Measurements from ENCODE around the gene C6orf89. TPM values are rescaled to one million over a fixed set of nuclear protein-coding genes. Genes with fewer than 3 reads are reported as not detected.
"Not testable (repeated sequence)": the region's sequence is repeated elsewhere in the genome, so short reads cannot be mapped to it uniquely, and the experiment has no call there.

The C6orf89 gene
- total RNA-seq, 4 donors from 2014 or later = 18.6 to 34.9 (median 23.1) TPM

GRCh38 chr6:36940027-36940426 is 54.3 kb downstream of the C6orf89 start:
- H3K36me3 ChIP-seq = no peaks in the 10 kb centered on the region
- H3K27ac ChIP-seq = no peak overlapping the region
- intact Hi-C loops (cut with DNase I) = no loop called here
- no peak for DNase-seq
- no peaks in the 10 kb centered on the region for H3K9me3 ChIP-seq
- no peak overlapping the region for H3K4me3 ChIP-seq
- no peaks in the 10 kb centered on the region for H3K4me1 ChIP-seq
- H3K27me3 ChIP-seq = peaks cover 0 to 13% (median 0%) of the 10 kb centered on the region in 4 donors
- WGBS, 2 donors = 93% methylated on average over 10 of the region's 10 CpGs
- no peak for TF ChIP-seq CTCF (IDR thresholded peaks at IDR 0.05)
- no peak for TF ChIP-seq POLR2A (IDR thresholded peaks at IDR 0.05)

DNA sequence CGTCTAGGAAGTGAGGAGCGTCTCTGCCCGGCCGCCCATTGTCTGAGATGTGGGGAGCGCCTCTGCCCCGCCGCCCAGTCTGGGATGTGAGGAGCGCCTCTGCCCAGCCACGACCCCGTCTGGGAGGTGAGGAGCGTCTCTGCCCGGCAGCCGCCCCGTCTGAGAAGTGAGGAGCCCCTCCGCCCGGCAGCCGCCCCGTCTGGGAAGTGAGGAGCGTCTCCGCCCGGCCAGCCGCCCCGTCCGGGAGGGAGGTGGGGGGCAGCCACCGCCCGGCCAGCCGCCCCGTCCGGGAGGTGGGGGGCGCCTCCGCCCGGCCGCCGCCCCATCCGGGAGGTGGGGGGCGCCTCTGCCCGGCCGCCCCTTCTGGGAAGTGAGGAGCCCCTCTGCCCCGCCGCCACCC is 55.8 kb downstream of the C6orf89 start:
- H3K27ac ChIP-seq; DNase-seq; H3K4me3 ChIP-seq; H3K9me3 ChIP-seq; H3K36me3 ChIP-seq; H3K4me1 ChIP-seq; intact Hi-C loops (cut with DNase I): not testable (repeated sequence)
- no CpG with 5 or more reads among the region's 40 CpGs for WGBS, 2 donors
- peaks cover 0 to 13% (median 0%) of the 10 kb centered on the region in 4 donors for H3K27me3 ChIP-seq

GRCh38 chr6:36942329-36942728 is 56.6 kb downstream of the C6orf89 start:
- H3K9me3 ChIP-seq, H3K4me1 ChIP-seq: not testable (repeated sequence)

GRCh38 chr6:36944650-36945049 is 58.9 kb downstream of the C6orf89 start:
- intact Hi-C loops (cut with DNase I) = no loop called here
- no peak overlapping the region for H3K27ac ChIP-seq
- 44 to 59% methylated on average over 4 of the region's 5 CpGs for WGBS, 2 donors
- H3K36me3 ChIP-seq = no peaks in the 10 kb centered on the region
- peaks cover 0 to 7% (median 0%) of the 10 kb centered on the region in 4 donors for H3K27me3 ChIP-seq
- TF ChIP-seq POLR2A (IDR thresholded peaks at IDR 0.05) (no peak), CTCF (IDR thresholded peaks at IDR 0.05) (no peak)
- no peaks in the 10 kb centered on the region for H3K4me1 ChIP-seq
- H3K9me3 ChIP-seq = no peaks in the 10 kb centered on the region
- no peak overlapping the region for H3K4me3 ChIP-seq
- DNase-seq = no peak

More at GRCh38 chr6:36942329-36942728, 56.6 kb downstream of the C6orf89 start:
- H3K36me3 ChIP-seq; intact Hi-C loops (cut with DNase I); DNase-seq; H3K4me3 ChIP-seq; H3K27ac ChIP-seq: not testable (repeated sequence)
- peaks cover 0 to 13% (median 0%) of the 10 kb centered on the region in 4 donors for H3K27me3 ChIP-seq
- WGBS, 2 donors = 40 to 90% methylated on average over 1 to 2 of the region's 2 CpGs

GRCh38 chr6:36945301-36945700 is 59.5 kb downstream of the C6orf89 start:
- TF ChIP-seq POLR2A (IDR thresholded peaks at IDR 0.05) (no peak), CTCF (IDR thresholded peaks at IDR 0.05) (no peak)
- no peaks in the 10 kb centered on the region for H3K9me3 ChIP-seq
- peaks cover 0 to 4% (median 0%) of the 10 kb centered on the region in 4 donors for H3K27me3 ChIP-seq
- no peak for DNase-seq
- H3K4me1 ChIP-seq = no peaks in the 10 kb centered on the region
- 26 to 77% methylated on average over 4 of the region's 4 CpGs for WGBS, 2 donors
- intact Hi-C loops (cut with DNase I) = no loop called here
- H3K27ac ChIP-seq = no peak overlapping the region
- no peak overlapping the region for H3K4me3 ChIP-seq
- H3K36me3 ChIP-seq = no peaks in the 10 kb centered on the region

GRCh38 chr6:36946526-36946925 is 60.8 kb downstream of the C6orf89 start:
- no peak for DNase-seq
- Histone ChIP-seq H3K27me3 (peaks cover 0 to 4% (median 0%) of the 10 kb centered on the region in 4 donors), H3K9me3 (no peaks in the 10 kb centered on the region), H3K36me3 (no peaks in the 10 kb centered on the region), H3K4me3 (no peak overlapping the region), H3K4me1 (no peaks in the 10 kb centered on the region), H3K27ac (no peak overlapping the region)
- intact Hi-C loops (cut with DNase I) = no loop called here
- WGBS, 2 donors = 71 to 91% methylated on average over 2 to 4 of the region's 4 CpGs
- no peak for TF ChIP-seq CTCF (IDR thresholded peaks at IDR 0.05)
- TF ChIP-seq POLR2A (IDR thresholded peaks at IDR 0.05) = no peak

All from esophagus squamous epithelium (tissue), 5 donors.